IMR-90 (cell line): ENCODE measurements around the gene RIMS4. TPM values are rescaled to one million over a fixed set of nuclear protein-coding genes. Genes with fewer than 3 reads are reported as not detected.

Experiments used
- ATAC-seq: fragments of 200-7000 bp; cut with Tn5 transposase; 2 replicates; pipeline ENCODE4 v1.9.1; 2020; ENCODE audit warnings: low read depth, mild to moderate bottlenecking, moderate library complexity
- BruUV-seq: library from RNA; stranded (reverse); fragments of 400-500 nt; replicated peaks from 2 replicates; lab custom pipeline; 2021; lab: Mats Ljungman, UMichigan
- CTCF ChIA-PET: fragments of 300-600 bp; formaldehyde crosslinking; extraction: SDS; loops from one replicate; lab custom pipeline; 2021; ENCODE audit warnings: antibody characterized with exemption; lab: Yijun Ruan, JAX
- POLR2A ChIA-PET: fragments of 300-600 bp; sonication (Branson Sonifier 250); formaldehyde crosslinking; loops from one replicate; lab custom pipeline; 2022; ENCODE audit warnings: antibody characterized with exemption; ENCODE audit not compliant: unreplicated experiment; lab: Charles Lee
- DNase-seq: peaks from one replicate; pipeline ENCODE4 v3.0.0; 2013
- H2AFZ ChIP-seq: replicated peaks from 2 replicates; pipeline ENCODE3; 2013; ENCODE audit warnings: low read length, mild to moderate bottlenecking; ENCODE audit not compliant: poor library complexity
- H2AK5ac ChIP-seq: 2 replicates; pipeline ENCODE4 v1.6.1; 2013; ENCODE audit warnings: low read depth, low read length, inconsistent platforms
- H2AK9ac ChIP-seq: replicated peaks from 2 replicates; pipeline ENCODE3; 2013; ENCODE audit warnings: mild to moderate bottlenecking, low read depth, low read length, moderate library complexity; ENCODE audit not compliant: poor library complexity
- H2BK120ac ChIP-seq: 2 replicates; pipeline ENCODE4 v1.6.1; 2013; ENCODE audit warnings: low read depth, low read length, inconsistent platforms
- H2BK15ac ChIP-seq: 3 replicates; pipeline ENCODE4 v1.6.1; 2013; ENCODE audit warnings: low read depth, low read length, inconsistent platforms
- H2BK20ac ChIP-seq: 2 replicates; pipeline ENCODE4 v1.6.1; 2013; ENCODE audit warnings: low read depth, mild to moderate bottlenecking, inconsistent platforms, low read length, moderate library complexity
- H2BK5ac ChIP-seq: 2 replicates; pipeline ENCODE4 v1.6.1; 2013; ENCODE audit warnings: mild to moderate bottlenecking, low read depth, low read length, inconsistent platforms; ENCODE audit not compliant: poor library complexity, severe bottlenecking
- H3K14ac ChIP-seq: replicated peaks from 2 replicates; pipeline ENCODE4 v1.6.1; 2013; ENCODE audit warnings: low read depth, low read length, inconsistent platforms
- H3K18ac ChIP-seq: 2 replicates; pipeline ENCODE4 v1.6.1; 2013; ENCODE audit warnings: low read depth, low read length, control low read depth
- H3K23ac ChIP-seq: 2 replicates; pipeline ENCODE4 v1.6.1; 2013; ENCODE audit warnings: low read depth, low read length, inconsistent platforms
- H3K27ac ChIP-seq: 2 replicates; pipeline ENCODE4 v1.5.1; 2013; ENCODE audit warnings: mild to moderate bottlenecking, control low read depth, low read length; ENCODE audit not compliant: insufficient read depth
- H3K27me3 ChIP-seq: 2 replicates; pipeline ENCODE4 v1.6.1; 2013; ENCODE audit warnings: low read length; ENCODE audit not compliant: control insufficient read depth, insufficient read depth
- H3K36me3 ChIP-seq: 2 replicates; pipeline ENCODE4 v1.6.1; 2013; ENCODE audit warnings: low read length, mixed read lengths; ENCODE audit not compliant: control insufficient read depth, insufficient read depth
- H3K4ac ChIP-seq: 2 replicates; pipeline ENCODE4 v1.6.1; 2013; ENCODE audit warnings: low read depth, low read length, inconsistent platforms
- H3K4me1 ChIP-seq: 2 replicates; pipeline ENCODE4 v1.6.1; 2013; ENCODE audit warnings: low read length, mixed read lengths; ENCODE audit not compliant: control insufficient read depth, insufficient read depth
- H3K4me2 ChIP-seq: 2 replicates; pipeline ENCODE4 v1.6.1; 2013; ENCODE audit warnings: low read depth, mild to moderate bottlenecking, control low read depth, low read length, moderate library complexity
- H3K4me3 ChIP-seq: 2 replicates; pipeline ENCODE4 v1.5.1; 2013; ENCODE audit warnings: low read depth, mild to moderate bottlenecking, control low read depth, low read length, moderate library complexity; ENCODE audit not compliant: insufficient read depth
- H3K56ac ChIP-seq: 2 replicates; pipeline ENCODE4 v1.6.1; 2013; ENCODE audit warnings: low read length, inconsistent platforms; ENCODE audit not compliant: insufficient read depth; ENCODE audit errors: extremely low read depth
- H3K79me1 ChIP-seq, 2 experiments: 2 replicates each; pipeline ENCODE4 v1.6.1; 2013; ENCODE audit warnings: low read length in 2 of 2, inconsistent platforms in 1 of 2, low read depth in 1 of 2
- H3K9ac ChIP-seq: 2 replicates; pipeline ENCODE4 v1.6.1; 2013; ENCODE audit warnings: low read depth, low read length, control low read depth
- H3K9me1 ChIP-seq: 2 replicates; pipeline ENCODE4 v1.6.1; 2013; ENCODE audit warnings: low read length, inconsistent platforms; ENCODE audit not compliant: insufficient read depth
- H3K9me3 ChIP-seq: 2 replicates; pipeline ENCODE4 v1.6.1; 2013; ENCODE audit warnings: low read length; ENCODE audit not compliant: control insufficient read depth, insufficient read depth
- H4K20me1 ChIP-seq: 2 replicates; pipeline ENCODE4 v1.6.1; 2013; ENCODE audit warnings: low read length, inconsistent platforms; ENCODE audit not compliant: insufficient read depth
- H4K5ac ChIP-seq: 2 replicates; pipeline ENCODE4 v1.6.1; 2013; ENCODE audit warnings: mild to moderate bottlenecking, low read depth, low read length, control low read depth
- H4K8ac ChIP-seq, 2 experiments: 2 replicates each; pipeline ENCODE4 v1.6.1; 2013; ENCODE audit warnings: low read depth in 2 of 2, low read length in 2 of 2, control low read depth in 1 of 2, inconsistent platforms in 1 of 2
- H4K91ac ChIP-seq: 2 replicates; pipeline ENCODE4 v1.6.1; 2013; ENCODE audit warnings: low read depth, low read length, inconsistent platforms; ENCODE audit not compliant: insufficient read depth
- CEBPB ChIP-seq: IDR thresholded peaks from 2 replicates; pipeline ENCODE4 v1.6.1; 2012; ENCODE audit warnings: low read depth, low read length, improper control_type of control experiment
- CHD1 ChIP-seq: IDR thresholded peaks from 2 replicates; pipeline ENCODE4 v1.6.1; 2012; ENCODE audit warnings: low read depth, low read length, improper control_type of control experiment
- FOS ChIP-seq: fragments of 150-350 bp; IDR thresholded peaks from 2 replicates; pipeline ENCODE4 v1.6.1; 2016; ENCODE audit warnings: low read depth, low read length
- MAFK ChIP-seq: IDR thresholded peaks from 2 replicates; pipeline ENCODE4 v1.6.1; 2012; ENCODE audit warnings: low read depth, low read length, improper control_type of control experiment
- MAZ ChIP-seq: IDR thresholded peaks from 2 replicates; pipeline ENCODE4 v1.6.1; 2012; ENCODE audit warnings: low read depth, mild to moderate bottlenecking, low read length, improper control_type of control experiment, moderate library complexity, borderline replicate concordance
- NFE2L2 ChIP-seq: fragments of 150-350 bp; IDR thresholded peaks from 2 replicates; pipeline ENCODE4 v1.6.1; 2016; ENCODE audit warnings: low read depth, mild to moderate bottlenecking, low read length
- RAD21 ChIP-seq: IDR thresholded peaks from 2 replicates; pipeline ENCODE4 v1.6.1; 2012; ENCODE audit warnings: low read length, improper control_type of control experiment
- RCOR1 ChIP-seq: IDR thresholded peaks from 2 replicates; pipeline ENCODE4 v1.6.1; 2012; ENCODE audit warnings: mild to moderate bottlenecking, low read length, improper control_type of control experiment; ENCODE audit not compliant: insufficient replicate concordance
- RFX5 ChIP-seq: IDR thresholded peaks from 2 replicates; pipeline ENCODE4 v1.8.0; 2012; ENCODE audit warnings: low read depth, mild to moderate bottlenecking, low read length, moderate library complexity
- WGBS, 2 experiments: methylation state at CpG; one replicate each; pipeline versions ENCODE4 v1.1.5 to v1.1.7; 2013; ENCODE audit warnings: missing lambda C conversion rate in 2 of 2; ENCODE audit not compliant: insufficient read length in 1 of 2; ENCODE audit errors: extremely low coverage in 2 of 2; 5-methylcytosine and 5-hydroxymethylcytosine counted together
- dilution Hi-C: fragments of 300-500 bp; cut with HindIII; formaldehyde crosslinking; loops from one replicate; pipeline ENCODE4 v1.14.3; 2018; ENCODE audit warnings: low sequenced_read_pairs; ENCODE audit not compliant: unreplicated experiment
- in situ Hi-C: fragments of 300-500 bp; cut with MboI; formaldehyde crosslinking; loops from 3 replicates; pipeline ENCODE4 v1.14.3; 2019; ENCODE audit warnings: low sequenced_read_pairs, inconsistent platforms, mixed read lengths
- intact Hi-C: fragments of 100-400 bp; cut with micrococcal nuclease; formaldehyde crosslinking; loops from 2 replicates; pipeline ENCODE4 v1.10.0; 2022
- polyA plus RNA-seq, 3 experiments: library from polyadenylated mRNA; depleted of rRNA; stranded (reverse); fragments of >200 nt; gene quantifications; 2 replicates each; pipeline ENCODE4 v1.2.3, GENCODE V29; 2012; ENCODE audit warnings: low replicate concordance in 1 of 3
- total RNA-seq: library from RNA; depleted of rRNA; stranded (reverse); fragments of >200 nt; gene quantifications from 2 replicates; pipeline ENCODE4 v1.2.3, GENCODE V29; 2012
- TF ChIP-seq, protein P1 (sequence below): conservative IDR thresholded peaks from 2 replicates; pipeline ENCODE4 v1.5.1; 2012; ENCODE audit warnings: mild to moderate bottlenecking, low read depth, low read length, improper control_type of control experiment
- TF ChIP-seq, protein P2 (sequence below): fragments of 150-350 bp; IDR thresholded peaks from 2 replicates; pipeline ENCODE4 v1.6.1; 2016; ENCODE audit warnings: low read depth, mild to moderate bottlenecking, low read length, moderate library complexity, borderline replicate concordance

RIMS4 gene
- total and polyA plus RNA-seq, 2 of the 4 experiments (the other 2 are of a cell fraction) = not detected

GRCh38 chr20:44745122-44745597 is 65.2 kb downstream of the RIMS4 start:
- Histone ChIP-seq H4K5ac (no peak overlapping the region), H3K23ac (no peak overlapping the region), H4K91ac (no peak overlapping the region), H3K4me2 (no peak overlapping the region; the same call in 1 of the 2 replicates), H3K14ac (no peak overlapping the region), H3K9ac (no peak overlapping the region), H2BK20ac (no peak overlapping the region), H2BK5ac (no peak overlapping the region), H3K4me3 (no peak overlapping the region), H2BK120ac (no peak overlapping the region), H2AK5ac (no peak overlapping the region; the same call in 1 of the 2 replicates), H4K20me1 (no peaks in the 10 kb centered on the region; the same call in 1 of the 2 replicates), H3K18ac (no peak overlapping the region), H2BK15ac (no peak overlapping the region), H3K9me3 (no peaks in the 10 kb centered on the region), H3K79me1 (no peaks in the 10 kb centered on the region), H4K8ac (no peak overlapping the region), H3K36me3 (no peaks in the 10 kb centered on the region), H2AFZ (no peak overlapping the region), H3K56ac (no peak overlapping the region), H3K4ac (no peak overlapping the region), H2AK9ac (no peak overlapping the region), H3K4me1 (peaks cover 1% of the 10 kb centered on the region; the same call in 1 of the 2 replicates), H3K27ac (no peak overlapping the region), H3K27me3 (peaks cover 81% of the 10 kb centered on the region), H3K9me1 (no peaks in the 10 kb centered on the region)
- in situ Hi-C loops (no loop called here), dilution Hi-C loops (no loop called here), intact Hi-C loops (loop anchor here (5.0 kb wide), 2 partner anchors 352 to 547 kb away; no protein-coding TSS in a partner anchor)
- 31 to 93% methylated on average over 3 of the region's 5 CpGs for WGBS, 2 experiments
- ChIA-PET CTCF (no interaction called here), POLR2A (no interaction called here)
- no peak for DNase-seq
- ATAC-seq = no peak
- no TSS peak for BruUV-seq
- TF ChIP-seq MAFK (no peak), FOS (no peak), RAD21 (no peak), NFE2L2 (no peak), CHD1 (no peak), MAZ (no peak), CEBPB (no peak), RFX5 (no peak), RCOR1 (no peak)
- TF ChIP-seq, protein P1, sequence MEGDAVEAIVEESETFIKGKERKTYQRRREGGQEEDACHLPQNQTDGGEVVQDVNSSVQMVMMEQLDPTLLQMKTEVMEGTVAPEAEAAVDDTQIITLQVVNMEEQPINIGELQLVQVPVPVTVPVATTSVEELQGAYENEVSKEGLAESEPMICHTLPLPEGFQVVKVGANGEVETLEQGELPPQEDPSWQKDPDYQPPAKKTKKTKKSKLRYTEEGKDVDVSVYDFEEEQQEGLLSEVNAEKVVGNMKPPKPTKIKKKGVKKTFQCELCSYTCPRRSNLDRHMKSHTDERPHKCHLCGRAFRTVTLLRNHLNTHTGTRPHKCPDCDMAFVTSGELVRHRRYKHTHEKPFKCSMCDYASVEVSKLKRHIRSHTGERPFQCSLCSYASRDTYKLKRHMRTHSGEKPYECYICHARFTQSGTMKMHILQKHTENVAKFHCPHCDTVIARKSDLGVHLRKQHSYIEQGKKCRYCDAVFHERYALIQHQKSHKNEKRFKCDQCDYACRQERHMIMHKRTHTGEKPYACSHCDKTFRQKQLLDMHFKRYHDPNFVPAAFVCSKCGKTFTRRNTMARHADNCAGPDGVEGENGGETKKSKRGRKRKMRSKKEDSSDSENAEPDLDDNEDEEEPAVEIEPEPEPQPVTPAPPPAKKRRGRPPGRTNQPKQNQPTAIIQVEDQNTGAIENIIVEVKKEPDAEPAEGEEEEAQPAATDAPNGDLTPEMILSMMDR = no peak
- TF ChIP-seq, protein P2, sequence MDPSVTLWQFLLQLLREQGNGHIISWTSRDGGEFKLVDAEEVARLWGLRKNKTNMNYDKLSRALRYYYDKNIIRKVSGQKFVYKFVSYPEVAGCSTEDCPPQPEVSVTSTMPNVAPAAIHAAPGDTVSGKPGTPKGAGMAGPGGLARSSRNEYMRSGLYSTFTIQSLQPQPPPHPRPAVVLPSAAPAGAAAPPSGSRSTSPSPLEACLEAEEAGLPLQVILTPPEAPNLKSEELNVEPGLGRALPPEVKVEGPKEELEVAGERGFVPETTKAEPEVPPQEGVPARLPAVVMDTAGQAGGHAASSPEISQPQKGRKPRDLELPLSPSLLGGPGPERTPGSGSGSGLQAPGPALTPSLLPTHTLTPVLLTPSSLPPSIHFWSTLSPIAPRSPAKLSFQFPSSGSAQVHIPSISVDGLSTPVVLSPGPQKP = no peak
